Measurements from ENCODE around the gene MOB3B. TPM values are rescaled to one million over a fixed set of nuclear protein-coding genes. Genes with fewer than 3 reads are reported as not detected.

Gene MOB3B
- total and polyA plus RNA-seq, 2 of the 13 experiments (the other 11 are each of a cell fraction or from before 2014, with no cell fraction given): 0.03 to 0.09 TPM

DNA sequence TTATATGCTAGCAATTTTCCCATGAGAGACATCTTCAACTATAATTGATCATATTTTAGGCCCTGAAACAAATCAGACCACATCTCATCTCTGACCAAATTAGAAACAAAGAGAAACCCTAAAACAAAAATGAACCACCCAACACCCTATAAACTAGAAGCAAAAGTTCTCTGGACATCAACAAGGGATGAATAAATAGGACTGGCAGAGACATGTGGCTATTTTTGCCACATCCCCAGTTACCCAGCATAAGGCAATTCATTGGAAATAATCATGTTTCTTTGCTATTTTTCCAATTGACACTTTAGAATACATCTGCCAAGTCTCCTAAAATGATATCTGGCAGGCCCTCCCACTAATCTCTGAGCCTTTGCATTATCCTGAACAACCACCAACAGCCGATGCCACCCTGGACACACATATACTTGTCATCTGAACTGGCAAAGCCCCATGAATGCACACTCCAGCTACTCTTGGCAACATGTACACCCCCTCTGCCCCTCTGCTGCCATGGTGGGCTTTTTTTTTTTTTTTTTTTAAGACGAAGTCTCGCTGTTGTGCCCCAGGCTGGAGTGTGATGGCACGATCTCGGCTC, 179.1 kb downstream of the MOB3B start (continued):
- TF ChIP-seq ZBTB10 (CRISPR knock-in tag; IDR thresholded peaks at IDR 0.05; ENCODE audit: borderline replicate concordance) (no peak), U2AF1 (optimal IDR thresholded peaks at IDR 0.05; ENCODE audit: low read depth, low read length) (no peak), DNMT1 (CRISPR knock-in tag; IDR thresholded peaks at IDR 0.05) (no peak), MLLT10 (CRISPR knock-in tag; IDR thresholded peaks at IDR 0.05) (no peak), ZMYM2 (CRISPR knock-in tag; IDR thresholded peaks at IDR 0.05) (no peak), PAF1 (CRISPR knock-in tag; IDR thresholded peaks at IDR 0.05) (no peak), KDM6A (CRISPR knock-in tag; IDR thresholded peaks at IDR 0.05; ENCODE audit: low read depth) (no peak), MTF2 (CRISPR knock-in tag; IDR thresholded peaks at IDR 0.05; ENCODE audit: borderline replicate concordance) (no peak), RAD21 (CRISPR knock-in tag; IDR thresholded peaks at IDR 0.05) (no peak), SOX13 (IDR thresholded peaks at IDR 0.05) (no peak), SOX13 (CRISPR knock-in tag; conservative IDR thresholded peaks at IDR 0.05 in 1 of 2, IDR thresholded peaks at IDR 0.05 in 1 of 2) (no peak), ZFP36 (IDR thresholded peaks at IDR 0.05; ENCODE audit: borderline replicate concordance, low read depth, low read length, partially characterized antibody) (no peak), ZNF407 (CRISPR knock-in tag; IDR thresholded peaks at IDR 0.05; ENCODE audit: not compliant biosample characterization) (no peak), PHF21A (CRISPR knock-in tag; IDR thresholded peaks at IDR 0.05) (no peak)
- TF ChIP-seq, protein P1, sequence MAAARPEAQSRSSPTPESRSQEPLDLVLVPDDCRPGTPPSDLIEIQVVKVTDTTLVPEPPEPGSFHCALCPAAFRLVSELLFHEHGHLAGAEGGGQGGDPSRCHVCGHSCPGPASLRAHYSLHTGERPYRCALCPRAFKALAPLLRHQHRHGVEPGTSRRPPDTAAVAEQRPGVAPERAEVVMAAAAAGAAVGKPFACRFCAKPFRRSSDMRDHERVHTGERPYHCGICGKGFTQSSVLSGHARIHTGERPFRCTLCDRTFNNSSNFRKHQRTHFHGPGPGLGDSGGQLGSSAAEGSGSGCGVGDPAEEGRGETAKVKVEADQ (CRISPR knock-in tag; IDR thresholded peaks at IDR 0.05; ENCODE audit: borderline replicate concordance): no peak

Data from HepG2 (cell line).